ENCODE results near the gene GPR85.

GRCh38 chr7:113093561-113093960, 6.9 kb upstream of the GPR85 start:
- TF ChIP-seq CTCF (IDR thresholded peaks at IDR 0.05) (no peak), POLR2AphosphoS5 (IDR thresholded peaks at IDR 0.05) (no peak), POLR2A (IDR thresholded peaks at IDR 0.05) (no peak)

Measured in upper lobe of left lung (tissue), 4 donors.